BLaER1 treated with 17β-estradiol and CSF1 and Interleukin-3, amounts not matched to agents 10 nM and 100 nM (cell line): Measurements from ENCODE around the gene LGALS4.
"Not testable (repeated sequence)": the region's sequence is repeated elsewhere in the genome, so short reads cannot be mapped to it uniquely, and the experiment has no call there.

Source experiments
- H3K27ac ChIP-seq, 11 experiments: shearing (Covaris generic); formaldehyde crosslinking; 2 replicates each; pipeline ENCODE4 v1.8.1; 2022
- H3K27me3 ChIP-seq, 11 experiments: shearing (Covaris generic); formaldehyde crosslinking; 2 replicates each; pipeline ENCODE4 v1.8.1; 2022
- H3K36me3 ChIP-seq, 11 experiments: shearing (Covaris generic); formaldehyde crosslinking; 2 replicates each; pipeline ENCODE4 v1.8.1; 2022
- H3K4me1 ChIP-seq, 10 experiments: shearing (Covaris generic); formaldehyde crosslinking; 2 replicates each; pipeline ENCODE4 v1.8.1; 2022
- H3K4me2 ChIP-seq, 11 experiments: shearing (Covaris generic); formaldehyde crosslinking; 2 replicates each; pipeline ENCODE4 v1.8.1; 2022
- H3K4me3 ChIP-seq, 10 experiments: shearing (Covaris generic); formaldehyde crosslinking; 2 replicates each; pipeline ENCODE4 v1.8.1; 2022
- H3K9ac ChIP-seq, 11 experiments: shearing (Covaris generic); formaldehyde crosslinking; 2 replicates each; pipeline ENCODE4 v1.8.1; 2022
- H3K9me3 ChIP-seq, 11 experiments: shearing (Covaris generic); formaldehyde crosslinking; replicated peaks in 1 of 11; 2 replicates each; pipeline ENCODE4 v1.8.1; 2022
- H4K20me1 ChIP-seq, 11 experiments: shearing (Covaris generic); formaldehyde crosslinking; 2 replicates each; pipeline ENCODE4 v1.8.1; 2022
- Cebpa-rat ChIP-seq, 11 experiments: shearing (Covaris generic); IDR thresholded peaks; 2 replicates each; pipeline ENCODE4 v1.8.1; 2022

LGALS4 gene

GRCh38 chr19:38774181-38774950, 38.4 kb downstream of the LGALS4 start:
- Histone ChIP-seq H3K36me3 (no peaks in the 10 kb centered on the region), H3K27me3 (peaks cover 0 to 4% (median 0%) of the 10 kb centered on the region in 11 experiments; a peak in 3 of 22 replicates), H3K4me3 (no peak overlapping the region), H3K9me3 (no peaks in the 10 kb centered on the region), H3K4me1 (peaks cover 2 to 14% (median 8%) of the 10 kb centered on the region in 10 experiments; a peak in 19 of 20 replicates), H4K20me1 (no peaks in the 10 kb centered on the region), H3K4me2 (no peak overlapping the region), H3K27ac (no peak overlapping the region), H3K9ac (no peak overlapping the region)
- no peak for TF ChIP-seq Cebpa-rat (IDR thresholded peaks at IDR 0.05)

DNA sequence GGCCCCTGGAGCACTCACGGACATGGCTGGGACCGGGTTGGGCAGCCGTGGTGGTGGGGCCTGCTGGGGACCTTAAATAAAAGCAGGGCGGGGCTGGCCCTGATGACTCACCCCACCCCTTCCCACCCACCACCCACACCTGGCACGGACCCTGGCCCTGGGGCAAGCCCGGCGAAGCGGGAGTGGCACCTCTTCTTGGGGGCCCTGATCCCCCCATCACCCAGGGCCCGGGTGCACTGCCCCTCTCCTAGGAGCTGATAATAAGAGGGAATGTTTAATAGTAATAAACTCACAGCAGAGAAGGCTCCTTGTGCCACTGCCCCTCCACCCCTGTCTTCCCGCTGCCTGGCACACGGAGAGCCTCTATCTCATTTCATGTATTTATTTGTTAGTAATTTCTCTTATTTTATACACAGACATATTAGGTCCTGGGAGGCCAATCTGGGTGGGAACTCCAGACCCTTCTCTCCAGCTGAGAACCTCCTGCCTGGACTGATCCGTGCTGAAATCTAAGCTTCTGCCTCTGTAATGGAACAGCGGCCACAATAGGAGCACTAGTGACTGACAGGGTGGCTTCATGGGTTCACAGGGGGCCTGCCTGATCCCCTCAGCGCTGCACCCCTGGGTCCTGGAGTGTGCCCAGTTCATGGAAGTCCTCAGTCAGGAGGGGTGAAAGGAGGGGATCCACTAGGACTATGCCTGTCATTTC, 39.1 kb downstream of the LGALS4 start, which contains the start of gene LGALS7:
LGALS7 (minus strand) TSS at position 49 of the 709 bp plus-strand sequence; CDS start at position 24, 25 bp downstream.
- Histone ChIP-seq H3K4me3 (no peak within 1 kb of the TSS), H3K36me3 (no peaks in the 10 kb centered on the region), H3K27ac (no peak within 1 kb of the TSS), H3K9me3 (no peaks in the 10 kb centered on the region), H3K4me1 (peaks cover 7 to 16% (median 13%) of the 10 kb centered on the region in 10 experiments; a peak in 19 of 20 replicates), H3K9ac (no peak within 1 kb of the TSS), H3K4me2 (no peak within 1 kb of the TSS), H3K27me3 (peaks cover 0 to 4% (median 0%) of the 10 kb centered on the region in 11 experiments; a peak in 3 of 22 replicates), H4K20me1 (no peaks in the 10 kb centered on the region)
- TF ChIP-seq Cebpa-rat (IDR thresholded peaks at IDR 0.05), result no peak

DNA sequence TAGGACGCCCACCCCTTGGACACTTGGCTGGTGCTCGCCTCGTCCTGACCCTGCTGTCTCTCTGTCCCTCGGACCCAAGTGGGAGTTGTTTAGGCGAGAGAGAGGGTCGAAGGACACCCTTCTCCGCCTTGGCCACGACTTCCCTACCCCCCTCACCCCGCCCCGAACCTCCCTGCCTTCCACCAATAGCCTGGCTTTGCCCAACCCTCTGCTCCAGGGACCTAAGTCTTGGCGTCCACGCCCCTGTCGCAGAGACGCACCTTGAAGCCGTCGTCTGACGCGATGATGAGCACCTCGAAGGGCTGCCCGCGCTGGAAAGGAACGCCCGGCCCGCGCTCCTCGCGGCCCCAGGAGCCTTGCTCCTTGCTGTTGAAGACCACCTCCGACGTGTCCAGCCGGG, 41.2 kb downstream of the LGALS4 start:
- H3K9me3 ChIP-seq, H3K9ac ChIP-seq, H3K27me3 ChIP-seq, H3K4me3 ChIP-seq, H3K36me3 ChIP-seq, H3K4me2 ChIP-seq, H4K20me1 ChIP-seq, H3K27ac ChIP-seq: not testable (repeated sequence)
- H3K4me1 ChIP-seq, result peaks cover 7 to 18% (median 13%) of the 10 kb centered on the region in 10 experiments; a peak in 19 of 20 replicates

DNA sequence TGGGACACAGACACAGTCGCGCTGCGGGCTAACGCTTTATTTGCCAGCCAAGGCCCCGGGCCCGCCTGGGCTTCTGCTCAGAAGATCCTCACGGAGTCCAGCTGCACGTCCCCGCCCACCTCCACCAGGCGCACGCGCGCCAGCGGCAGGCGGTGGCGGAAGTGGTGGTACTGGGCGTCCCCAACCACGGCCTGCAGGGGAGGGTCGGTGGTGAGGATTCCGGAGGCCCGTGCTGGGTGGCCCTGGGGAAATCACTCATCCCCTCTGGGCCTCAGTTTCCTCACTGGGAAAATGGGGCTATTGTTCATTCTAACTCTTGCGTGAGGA, 41.8 kb downstream of the LGALS4 start:
- not testable (repeated sequence) for H3K4me2 ChIP-seq, H4K20me1 ChIP-seq, H3K27me3 ChIP-seq, H3K9ac ChIP-seq, H3K36me3 ChIP-seq, H3K4me3 ChIP-seq, H3K27ac ChIP-seq, H3K9me3 ChIP-seq
- peaks cover 7 to 18% (median 13%) of the 10 kb centered on the region in 10 experiments; a peak in 19 of 20 replicates for H3K4me1 ChIP-seq

DNA sequence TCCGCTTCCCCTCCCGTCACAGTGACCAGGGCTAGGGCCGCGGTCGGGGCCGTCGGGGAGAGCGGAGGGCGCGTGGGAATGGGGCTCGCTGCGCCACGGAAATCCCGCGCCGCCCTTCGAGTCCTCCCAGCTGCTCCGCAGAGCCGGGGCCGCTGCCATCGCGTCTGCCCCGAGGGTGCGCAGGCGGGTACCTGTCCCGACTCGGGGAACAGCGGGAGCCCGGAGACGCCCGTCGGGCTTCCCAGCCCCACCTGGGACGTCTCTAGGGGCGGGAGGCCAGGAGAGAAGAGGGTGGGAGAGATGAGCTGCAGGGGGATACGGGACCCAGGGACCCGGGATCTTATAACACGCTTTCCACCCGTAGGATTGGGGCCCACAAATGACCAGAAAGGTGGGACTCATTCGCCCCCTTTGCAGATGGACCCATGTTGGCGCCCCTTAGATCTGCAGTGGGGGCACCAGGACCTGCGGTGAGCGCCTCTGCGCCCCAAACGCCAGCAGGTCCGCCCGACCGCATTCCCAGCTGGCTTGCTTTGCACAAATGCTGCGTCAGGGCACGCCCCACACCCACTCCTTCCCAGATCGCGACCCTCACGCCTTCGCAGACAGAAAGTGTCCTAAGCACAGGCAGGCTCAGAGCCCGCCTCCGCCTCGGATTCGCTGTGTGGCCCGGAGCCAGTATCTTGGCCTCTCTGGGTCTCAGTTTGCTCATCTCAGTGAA, 42.4 kb downstream of the LGALS4 start:
- peak overlapping the region in 9 of 10 experiments; percentile 21 to 64 (median 49); a peak in 14 of 20 replicates for H3K4me3 ChIP-seq
- peak overlapping the region; percentile 74 to 86 (median 80); a peak in 18 of 22 replicates for H3K9ac ChIP-seq
- H3K4me1 ChIP-seq, result peaks cover 7 to 18% (median 13%) of the 10 kb centered on the region in 10 experiments; a peak in 19 of 20 replicates
- H4K20me1 ChIP-seq, H3K27me3 ChIP-seq, H3K36me3 ChIP-seq, H3K9me3 ChIP-seq: not testable (repeated sequence)
- peak overlapping the region; percentile 63 to 91 (median 79) for H3K4me2 ChIP-seq
- peak overlapping the region in 10 of 11 experiments; percentile 83 to 94 (median 88); a peak in 21 of 22 replicates for H3K27ac ChIP-seq

DNA sequence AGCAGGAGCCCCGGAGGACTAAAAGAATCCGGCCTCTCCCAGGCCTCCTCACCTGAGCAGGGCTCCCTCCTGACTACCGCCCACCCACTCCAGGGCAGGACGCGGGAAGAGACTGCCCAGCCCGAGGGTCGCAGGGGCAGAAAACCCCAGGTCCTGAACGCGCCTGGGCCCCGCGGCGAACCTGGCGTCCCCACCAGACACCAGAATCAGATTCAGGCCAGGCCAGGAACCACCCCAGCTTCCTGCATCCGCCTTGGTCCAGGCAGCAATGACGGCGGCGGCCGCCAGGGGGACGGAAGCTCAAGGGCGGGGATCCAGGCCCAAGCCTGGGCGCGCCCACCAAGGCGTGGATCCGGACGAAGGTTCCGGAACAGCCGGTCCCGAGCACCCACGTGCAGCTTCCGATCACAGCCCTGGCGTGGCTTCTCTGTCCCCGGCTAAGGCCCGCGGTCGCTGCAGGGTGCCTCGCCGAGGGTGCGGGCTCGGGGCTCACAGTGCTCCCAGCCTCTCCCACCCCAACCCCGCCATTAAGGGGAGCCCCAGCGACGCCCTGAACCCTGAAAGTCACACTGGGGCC, 43.0 kb downstream of the LGALS4 start:
- Histone ChIP-seq H3K4me2 (peak overlapping the region; percentile 63 to 91 (median 79)), H3K36me3 (no peaks in the 10 kb centered on the region), H3K9ac (peak overlapping the region; percentile 74 to 86 (median 80)), H3K27ac (peak overlapping the region; percentile 58 to 94 (median 87); a peak in 21 of 22 replicates), H3K9me3 (peaks cover 0 to 10% (median 0%) of the 10 kb centered on the region in 11 experiments; a peak in 2 of 22 replicates), H3K4me3 (peak overlapping the region; percentile 21 to 64 (median 50)), H4K20me1 (no peaks in the 10 kb centered on the region), H3K27me3 (peaks cover 0 to 4% (median 0%) of the 10 kb centered on the region in 11 experiments; a peak in 3 of 22 replicates), H3K4me1 (peaks cover 7 to 18% (median 13%) of the 10 kb centered on the region in 10 experiments; a peak in 19 of 20 replicates)
- TF ChIP-seq Cebpa-rat (IDR thresholded peaks at IDR 0.05), result no peak

- no peak overlapping the region for H3K4me2 ChIP-seq
- no peak for TF ChIP-seq Cebpa-rat (IDR thresholded peaks at IDR 0.05)
Observed at GRCh38 chr19:38766276-38767047, 46.3 kb downstream of the LGALS4 start.

GRCh38 chr19:38765214-38765613, 47.5 kb downstream of the LGALS4 start:
- Histone ChIP-seq H3K27ac (no peak overlapping the region), H3K4me1 (peaks cover 7 to 28% (median 18%) of the 10 kb centered on the region in 10 experiments; a peak in 19 of 20 replicates), H4K20me1 (no peaks in the 10 kb centered on the region)

More at GRCh38 chr19:38766276-38767047, 46.3 kb downstream of the LGALS4 start:
- no peaks in the 10 kb centered on the region for H4K20me1 ChIP-seq
- no peak overlapping the region for H3K4me3 ChIP-seq
- no peaks in the 10 kb centered on the region for H3K36me3 ChIP-seq
- H3K4me1 ChIP-seq, result peaks cover 7 to 24% (median 18%) of the 10 kb centered on the region in 10 experiments; a peak in 19 of 20 replicates
- H3K27me3 ChIP-seq, result peaks cover 0 to 4% (median 0%) of the 10 kb centered on the region in 11 experiments; a peak in 3 of 22 replicates
- peaks cover 0 to 10% (median 0%) of the 10 kb centered on the region in 11 experiments; a peak in 2 of 22 replicates for H3K9me3 ChIP-seq
- no peak overlapping the region for H3K9ac ChIP-seq
- H3K27ac ChIP-seq, result no peak overlapping the region

More at GRCh38 chr19:38765214-38765613, 47.5 kb downstream of the LGALS4 start:
- Histone ChIP-seq H3K27me3 (peaks cover 0 to 4% (median 0%) of the 10 kb centered on the region in 11 experiments; a peak in 3 of 22 replicates), H3K36me3 (no peaks in the 10 kb centered on the region), H3K4me2 (no peak overlapping the region), H3K4me3 (no peak overlapping the region), H3K9ac (no peak overlapping the region), H3K9me3 (peaks cover 0 to 10% (median 0%) of the 10 kb centered on the region in 11 experiments; a peak in 2 of 22 replicates)
- no peak for TF ChIP-seq Cebpa-rat (IDR thresholded peaks at IDR 0.05)
